Activated naive CD8-positive, alpha-beta T cell treated with anti-CD3 and anti-CD28 coated beads, Interleukin-2, amount 10 ng/mL, durations not matched to agents 7 days and 5 days (primary cell): ENCODE data around the gene TMEFF2. TPM values are rescaled to one million over a fixed set of nuclear protein-coding genes. Genes with fewer than 3 reads are reported as not detected.

Experiments used
- ATAC-seq: fragments of 150-1000 bp; cut with Tn5 transposase; one replicate; pipeline ENCODE4 v1.10.0; 2021; ENCODE audit warnings: low read depth, moderate library complexity
- POLR2A ChIA-PET: fragments of 350-600 bp; sonication (Branson Sonifier 250); formaldehyde crosslinking; loops from one replicate; lab custom pipeline; 2021; ENCODE audit warnings: antibody characterized with exemption; lab: Charles Lee
- DNase-seq: peaks from one replicate; pipeline ENCODE4 v3.0.0; 2021
- H3K27ac Mint-ChIP-seq: one replicate; pipeline ENCODE4 v1.8.0; 2022; ENCODE audit warnings: mild to moderate bottlenecking, mixed read lengths
- H3K27me3 Mint-ChIP-seq: one replicate; pipeline ENCODE4 v1.8.0; 2022; ENCODE audit warnings: mild to moderate bottlenecking, moderate library complexity, mixed read lengths
- H3K36me3 Mint-ChIP-seq: one replicate; pipeline ENCODE4 v1.8.0; 2021; ENCODE audit warnings: mild to moderate bottlenecking, mixed read lengths
- H3K4me1 Mint-ChIP-seq: one replicate; pipeline ENCODE4 v1.8.0; 2021; ENCODE audit warnings: mixed read lengths
- H3K4me3 Mint-ChIP-seq: one replicate; pipeline ENCODE4 v1.8.0; 2022; ENCODE audit warnings: mild to moderate bottlenecking, moderate library complexity, mixed read lengths
- H3K9me3 Mint-ChIP-seq: one replicate; pipeline ENCODE4 v1.8.0; 2021; ENCODE audit warnings: mixed read lengths
- total RNA-seq, 2 experiments: library from RNA; stranded (reverse); gene quantifications; one replicate each; pipeline ENCODE4 v1.2.3, GENCODE V29; 2021

TMEFF2 gene
- total RNA-seq = not detected

- Mint-ChIP-seq H3K4me3 (peak within 1 kb of the TSS; percentile 76), H3K27me3 (peaks cover 78% of the 10 kb centered on the region), H3K4me1 (peaks cover 14% of the 10 kb centered on the region), H3K27ac (no peak within 1 kb of the TSS), H3K9me3 (no peaks in the 10 kb centered on the region), H3K36me3 (no peaks in the 10 kb centered on the region)
- ATAC-seq = peak; percentile 75
- peak; percentile 51 for DNase-seq
- POLR2A ChIA-PET = no interaction called here
Measured at GRCh38 chr2:192194866-192195547, at the start of gene TMEFF2. Gene TMEFF2 (minus strand): TSS chr2:192194933. CDS start chr2:192194524, 409 bp downstream.

- DNase-seq = no peak
- Mint-ChIP-seq H3K4me1 (no peaks in the 10 kb centered on the region), H3K27me3 (no peaks in the 10 kb centered on the region), H3K36me3 (no peaks in the 10 kb centered on the region), H3K4me3 (no peak overlapping the region), H3K27ac (no peak overlapping the region), H3K9me3 (no peaks in the 10 kb centered on the region)
- no peak for ATAC-seq
- POLR2A ChIA-PET = no interaction called here
Measured at GRCh38 chr2:192243488-192243887, 48.8 kb upstream of the TMEFF2 start.

GRCh38 chr2:192236136-192236535, 41.4 kb upstream of the TMEFF2 start:
- Mint-ChIP-seq H3K4me3 (no peak overlapping the region), H3K36me3 (no peaks in the 10 kb centered on the region), H3K27me3 (peaks cover 5% of the 10 kb centered on the region), H3K4me1 (no peaks in the 10 kb centered on the region), H3K27ac (no peak overlapping the region), H3K9me3 (no peaks in the 10 kb centered on the region)
- POLR2A ChIA-PET = no interaction called here
- ATAC-seq (no peak), DNase-seq (no peak)

- Mint-ChIP-seq H3K9me3 (no peaks in the 10 kb centered on the region), H3K4me1 (no peaks in the 10 kb centered on the region), H3K36me3 (no peaks in the 10 kb centered on the region), H3K4me3 (no peak overlapping the region), H3K27me3 (peaks cover 5% of the 10 kb centered on the region), H3K27ac (no peak overlapping the region)
- DNase-seq (no peak), ATAC-seq (no peak)
- POLR2A ChIA-PET = no interaction called here
Measured at GRCh38 chr2:192230889-192231453, 36.2 kb upstream of the TMEFF2 start.

- POLR2A ChIA-PET = no interaction called here
- DNase-seq = no peak
- Mint-ChIP-seq H3K4me1 (no peaks in the 10 kb centered on the region), H3K27ac (no peak overlapping the region), H3K9me3 (no peaks in the 10 kb centered on the region), H3K27me3 (peaks cover 5% of the 10 kb centered on the region), H3K4me3 (no peak overlapping the region), H3K36me3 (no peaks in the 10 kb centered on the region)
- no peak for ATAC-seq
Measured at GRCh38 chr2:192228685-192229084, 34.0 kb upstream of the TMEFF2 start.

- H3K4me3 Mint-ChIP-seq = no peak overlapping the region
- H3K36me3 Mint-ChIP-seq = no peaks in the 10 kb centered on the region
- no peaks in the 10 kb centered on the region for H3K4me1 Mint-ChIP-seq
- ATAC-seq = no peak
- H3K27ac Mint-ChIP-seq = no peak overlapping the region
- POLR2A ChIA-PET = no interaction called here
- no peaks in the 10 kb centered on the region for H3K9me3 Mint-ChIP-seq
- H3K27me3 Mint-ChIP-seq = peaks cover 10% of the 10 kb centered on the region
- DNase-seq = no peak
Measured at GRCh38 chr2:192218970-192219369, 24.2 kb upstream of the TMEFF2 start.

GRCh38 chr2:192218377-192218776, 23.6 kb upstream of the TMEFF2 start:
- no peak for DNase-seq
- Mint-ChIP-seq H3K36me3 (no peaks in the 10 kb centered on the region), H3K27ac (no peak overlapping the region), H3K27me3 (peaks cover 10% of the 10 kb centered on the region), H3K4me1 (no peaks in the 10 kb centered on the region), H3K9me3 (no peaks in the 10 kb centered on the region), H3K4me3 (no peak overlapping the region)
- ATAC-seq = no peak
- POLR2A ChIA-PET = no interaction called here

DNA sequence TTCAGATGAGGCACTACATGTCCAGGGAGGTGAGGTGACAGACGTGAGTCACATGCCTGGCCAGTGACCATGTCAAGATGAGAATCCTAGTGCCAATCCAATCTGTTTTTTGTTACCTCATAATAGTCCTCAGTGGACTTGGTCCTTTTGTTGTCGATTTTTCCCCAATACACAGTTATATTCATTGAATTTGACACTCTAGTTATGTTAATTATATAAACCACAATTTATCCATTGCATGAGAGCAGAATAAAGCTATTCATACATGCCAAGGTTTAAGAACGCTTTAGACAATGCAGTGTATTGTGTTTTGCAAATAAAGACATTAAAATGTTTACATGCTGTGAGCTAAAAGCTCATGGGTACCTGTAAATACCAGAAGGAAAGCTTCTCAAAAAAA, 21.6 kb upstream of the TMEFF2 start:
- H3K9me3 Mint-ChIP-seq = no peaks in the 10 kb centered on the region
- no peak overlapping the region for H3K4me3 Mint-ChIP-seq
- H3K36me3 Mint-ChIP-seq = no peaks in the 10 kb centered on the region
- DNase-seq (no peak), ATAC-seq (no peak)
- H3K27me3 Mint-ChIP-seq = peaks cover 14% of the 10 kb centered on the region
- no peaks in the 10 kb centered on the region for H3K4me1 Mint-ChIP-seq
- POLR2A ChIA-PET = no interaction called here
- H3K27ac Mint-ChIP-seq = no peak overlapping the region

- Mint-ChIP-seq H3K4me1 (no peaks in the 10 kb centered on the region), H3K4me3 (no peak overlapping the region), H3K27ac (no peak overlapping the region), H3K9me3 (no peaks in the 10 kb centered on the region), H3K36me3 (no peaks in the 10 kb centered on the region), H3K27me3 (peaks cover 14% of the 10 kb centered on the region)
- no peak for ATAC-seq
- no peak for DNase-seq
- POLR2A ChIA-PET = no interaction called here
Measured at GRCh38 chr2:192215096-192215877, 20.6 kb upstream of the TMEFF2 start.

GRCh38 chr2:192208848-192209247, 14.1 kb upstream of the TMEFF2 start:
- H3K9me3 Mint-ChIP-seq = no peaks in the 10 kb centered on the region

GRCh38 chr2:192206399-192206798, 11.7 kb upstream of the TMEFF2 start:
- no peak overlapping the region for H3K27ac Mint-ChIP-seq
- H3K4me1 Mint-ChIP-seq = no peaks in the 10 kb centered on the region
- H3K9me3 Mint-ChIP-seq = no peaks in the 10 kb centered on the region
- no peak overlapping the region for H3K4me3 Mint-ChIP-seq
- no peak for ATAC-seq
- H3K27me3 Mint-ChIP-seq = peaks cover 8% of the 10 kb centered on the region
- DNase-seq = no peak
- POLR2A ChIA-PET = no interaction called here
- no peaks in the 10 kb centered on the region for H3K36me3 Mint-ChIP-seq

More at GRCh38 chr2:192208848-192209247, 14.1 kb upstream of the TMEFF2 start:
- POLR2A ChIA-PET = no interaction called here
- no peak for DNase-seq
- Mint-ChIP-seq H3K4me3 (no peak overlapping the region), H3K27ac (no peak overlapping the region), H3K4me1 (no peaks in the 10 kb centered on the region), H3K27me3 (peaks cover 8% of the 10 kb centered on the region), H3K36me3 (no peaks in the 10 kb centered on the region)
- no peak for ATAC-seq

- Mint-ChIP-seq H3K4me3 (no peak overlapping the region), H3K27ac (no peak overlapping the region), H3K36me3 (no peaks in the 10 kb centered on the region), H3K4me1 (no peaks in the 10 kb centered on the region), H3K9me3 (no peaks in the 10 kb centered on the region), H3K27me3 (peaks cover 17% of the 10 kb centered on the region)
- POLR2A ChIA-PET = no interaction called here
- DNase-seq = no peak
- ATAC-seq = no peak
Measured at GRCh38 chr2:192203876-192204275, 9.1 kb upstream of the TMEFF2 start.

DNA sequence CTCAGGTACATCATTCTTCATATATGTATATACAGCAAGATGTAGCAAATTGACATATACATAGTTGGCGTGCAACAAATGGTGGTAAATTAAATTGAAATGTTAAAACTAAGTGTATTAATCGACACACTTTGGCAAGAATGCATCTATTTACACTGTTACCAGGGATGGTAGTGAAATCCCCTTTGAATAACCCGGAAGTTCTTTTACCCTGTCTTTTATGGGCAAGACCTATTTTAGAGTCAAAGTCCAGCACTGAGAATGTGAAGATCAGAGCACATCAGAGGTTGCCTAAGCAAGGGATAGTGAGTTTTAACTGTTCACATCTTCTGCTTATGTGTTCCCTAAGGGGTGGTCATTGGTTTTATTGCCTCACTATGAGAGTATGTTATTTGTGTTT, 7.6 kb upstream of the TMEFF2 start:
- no peaks in the 10 kb centered on the region for H3K4me1 Mint-ChIP-seq
- H3K9me3 Mint-ChIP-seq = no peaks in the 10 kb centered on the region
- no peak overlapping the region for H3K27ac Mint-ChIP-seq
- ATAC-seq = no peak
- POLR2A ChIA-PET = no interaction called here
- DNase-seq = no peak
- no peaks in the 10 kb centered on the region for H3K36me3 Mint-ChIP-seq
- H3K4me3 Mint-ChIP-seq = no peak overlapping the region
- H3K27me3 Mint-ChIP-seq = peaks cover 23% of the 10 kb centered on the region

GRCh38 chr2:192201116-192201515, 6.4 kb upstream of the TMEFF2 start:
- no peaks in the 10 kb centered on the region for H3K36me3 Mint-ChIP-seq
- H3K27me3 Mint-ChIP-seq = peaks cover 35% of the 10 kb centered on the region
- POLR2A ChIA-PET = no interaction called here
- DNase-seq = no peak
- ATAC-seq = no peak
- H3K4me1 Mint-ChIP-seq = peaks cover 7% of the 10 kb centered on the region
- H3K4me3 Mint-ChIP-seq = no peak overlapping the region
- no peaks in the 10 kb centered on the region for H3K9me3 Mint-ChIP-seq
- no peak overlapping the region for H3K27ac Mint-ChIP-seq
